ENCODE results near the gene FAM53C.

FAM53C gene

GRCh38 chr5:138351517-138351916 lies 13.5 kb downstream of the FAM53C start:
- H3K9ac ChIP-seq (ENCODE audit: low read length): no peak overlapping the region
- H3K4me1 ChIP-seq (ENCODE audit: control insufficient read depth, insufficient read depth, low read length): peaks cover 13% of the 10 kb centered on the region; the same call in 1 of the 2 replicates
- H3K9me3 ChIP-seq (ENCODE audit: control insufficient read depth, insufficient read depth, low read depth, low read length): peaks cover 4% of the 10 kb centered on the region; the same call in 1 of the 2 replicates
- no peak overlapping the region for H3K4me3 ChIP-seq (ENCODE audit: low read depth, low read length)
- H3K36me3 ChIP-seq (ENCODE audit: control insufficient read depth, insufficient read depth, low read length): peaks cover 38% of the 10 kb centered on the region
- no peak overlapping the region for H3K27ac ChIP-seq (ENCODE audit: low read depth, low read length)
- no peaks in the 10 kb centered on the region for H3K27me3 ChIP-seq (ENCODE audit: control insufficient read depth, insufficient read depth, low read length)

GRCh38 chr5:138352071-138352721 lies 14.1 kb downstream of the FAM53C start, which contains the start of gene KDM3B:
Gene KDM3B, plus strand, starts transcription at chr5:138352685. Its CDS starts 111 bp downstream, at chr5:138352796.
- H3K36me3 ChIP-seq (ENCODE audit: control insufficient read depth, insufficient read depth, low read length): peaks cover 31% of the 10 kb centered on the region
- H3K9me3 ChIP-seq (ENCODE audit: control insufficient read depth, insufficient read depth, low read depth, low read length): peaks cover 4% of the 10 kb centered on the region; the same call in 1 of the 2 replicates
- no peaks in the 10 kb centered on the region for H3K27me3 ChIP-seq (ENCODE audit: control insufficient read depth, insufficient read depth, low read length)
- peak within 1 kb of the TSS; percentile 98 for H3K4me3 ChIP-seq (ENCODE audit: low read depth, low read length)
- H3K9ac ChIP-seq (ENCODE audit: low read length): peak within 1 kb of the TSS; percentile 96
- H3K27ac ChIP-seq (ENCODE audit: low read depth, low read length): peak within 1 kb of the TSS; percentile 84
- peaks cover 13% of the 10 kb centered on the region; the same call in 1 of the 2 replicates for H3K4me1 ChIP-seq (ENCODE audit: control insufficient read depth, insufficient read depth, low read length)

- Histone ChIP-seq H3K4me1 (ENCODE audit: control insufficient read depth, insufficient read depth, low read length) (peaks cover 13% of the 10 kb centered on the region; the same call in 1 of the 2 replicates), H3K4me3 (ENCODE audit: low read depth, low read length) (peak overlapping the region; percentile 98), H3K27ac (ENCODE audit: low read depth, low read length) (peak overlapping the region; percentile 84), H3K9me3 (ENCODE audit: control insufficient read depth, insufficient read depth, low read depth, low read length) (peaks cover 4% of the 10 kb centered on the region; the same call in 1 of the 2 replicates), H3K27me3 (ENCODE audit: control insufficient read depth, insufficient read depth, low read length) (no peaks in the 10 kb centered on the region), H3K36me3 (ENCODE audit: control insufficient read depth, insufficient read depth, low read length) (peaks cover 23% of the 10 kb centered on the region), H3K9ac (ENCODE audit: low read length) (peak overlapping the region; percentile 96)
Observed at GRCh38 chr5:138352722-138353559, 14.9 kb downstream of the FAM53C start.

- H3K9me3 ChIP-seq (ENCODE audit: control insufficient read depth, insufficient read depth, low read depth, low read length): peaks cover 4% of the 10 kb centered on the region; the same call in 1 of the 2 replicates
- H3K4me1 ChIP-seq (ENCODE audit: control insufficient read depth, insufficient read depth, low read length): peaks cover 13% of the 10 kb centered on the region; the same call in 1 of the 2 replicates
- peak overlapping the region; percentile 98 for H3K4me3 ChIP-seq (ENCODE audit: low read depth, low read length)
- peak overlapping the region; percentile 84 for H3K27ac ChIP-seq (ENCODE audit: low read depth, low read length)
- H3K9ac ChIP-seq (ENCODE audit: low read length): peak overlapping the region; percentile 96
- no peaks in the 10 kb centered on the region for H3K27me3 ChIP-seq (ENCODE audit: control insufficient read depth, insufficient read depth, low read length)
- H3K36me3 ChIP-seq (ENCODE audit: control insufficient read depth, insufficient read depth, low read length): peaks cover 16% of the 10 kb centered on the region
Observed at GRCh38 chr5:138353560-138354080, 15.6 kb downstream of the FAM53C start.

GRCh38 chr5:138354387-138354786 lies 16.3 kb downstream of the FAM53C start:
- H3K27ac ChIP-seq (ENCODE audit: low read depth, low read length): no peak overlapping the region
- H3K9ac ChIP-seq (ENCODE audit: low read length): peak overlapping the region; percentile 43
- peaks cover 4% of the 10 kb centered on the region; the same call in 1 of the 2 replicates for H3K9me3 ChIP-seq (ENCODE audit: control insufficient read depth, insufficient read depth, low read depth, low read length)
- peak overlapping the region; percentile 98 for H3K4me3 ChIP-seq (ENCODE audit: low read depth, low read length)
- peaks cover 13% of the 10 kb centered on the region; the same call in 1 of the 2 replicates for H3K4me1 ChIP-seq (ENCODE audit: control insufficient read depth, insufficient read depth, low read length)
- no peaks in the 10 kb centered on the region for H3K27me3 ChIP-seq (ENCODE audit: control insufficient read depth, insufficient read depth, low read length)
- peaks cover 9% of the 10 kb centered on the region for H3K36me3 ChIP-seq (ENCODE audit: control insufficient read depth, insufficient read depth, low read length)

- Histone ChIP-seq H3K4me3 (ENCODE audit: low read depth, low read length) (peak overlapping the region; percentile 98), H3K27ac (ENCODE audit: low read depth, low read length) (no peak overlapping the region)
Observed at GRCh38 chr5:138354926-138355378, 16.9 kb downstream of the FAM53C start.

GRCh38 chr5:138359621-138360020 lies 21.6 kb downstream of the FAM53C start:
- Histone ChIP-seq H3K36me3 (ENCODE audit: control insufficient read depth, insufficient read depth, low read length) (no peaks in the 10 kb centered on the region), H3K27ac (ENCODE audit: low read depth, low read length) (no peak overlapping the region), H3K4me3 (ENCODE audit: low read depth, low read length) (no peak overlapping the region)

More at GRCh38 chr5:138354926-138355378, 16.9 kb downstream of the FAM53C start:
- no peaks in the 10 kb centered on the region for H3K27me3 ChIP-seq (ENCODE audit: control insufficient read depth, insufficient read depth, low read length)
- peaks cover 13% of the 10 kb centered on the region; the same call in 1 of the 2 replicates for H3K4me1 ChIP-seq (ENCODE audit: control insufficient read depth, insufficient read depth, low read length)
- H3K36me3 ChIP-seq (ENCODE audit: control insufficient read depth, insufficient read depth, low read length): peaks cover 4% of the 10 kb centered on the region
- H3K9ac ChIP-seq (ENCODE audit: low read length): no peak overlapping the region
- H3K9me3 ChIP-seq (ENCODE audit: control insufficient read depth, insufficient read depth, low read depth, low read length): peaks cover 4% of the 10 kb centered on the region; the same call in 1 of the 2 replicates

GRCh38 chr5:138360941-138361452 lies 22.9 kb downstream of the FAM53C start:
- Histone ChIP-seq H3K4me3 (ENCODE audit: low read depth, low read length) (no peak overlapping the region), H3K36me3 (ENCODE audit: control insufficient read depth, insufficient read depth, low read length) (no peaks in the 10 kb centered on the region), H3K27ac (ENCODE audit: low read depth, low read length) (no peak overlapping the region), H3K4me1 (ENCODE audit: control insufficient read depth, insufficient read depth, low read length) (no peaks in the 10 kb centered on the region; the same call in 1 of the 2 replicates), H3K27me3 (ENCODE audit: control insufficient read depth, insufficient read depth, low read length) (no peaks in the 10 kb centered on the region), H3K9me3 (ENCODE audit: control insufficient read depth, insufficient read depth, low read depth, low read length) (no peaks in the 10 kb centered on the region), H3K9ac (ENCODE audit: low read length) (no peak overlapping the region)

More at GRCh38 chr5:138359621-138360020, 21.6 kb downstream of the FAM53C start:
- Histone ChIP-seq H3K27me3 (ENCODE audit: control insufficient read depth, insufficient read depth, low read length) (no peaks in the 10 kb centered on the region), H3K4me1 (ENCODE audit: control insufficient read depth, insufficient read depth, low read length) (peaks cover 8% of the 10 kb centered on the region; the same call in 1 of the 2 replicates), H3K9me3 (ENCODE audit: control insufficient read depth, insufficient read depth, low read depth, low read length) (no peaks in the 10 kb centered on the region; the same call in 1 of the 2 replicates), H3K9ac (ENCODE audit: low read length) (no peak overlapping the region)

GRCh38 chr5:138364576-138364975 lies 26.5 kb downstream of the FAM53C start:
- no peaks in the 10 kb centered on the region; the same call in 1 of the 2 replicates for H3K4me1 ChIP-seq (ENCODE audit: control insufficient read depth, insufficient read depth, low read length)
- H3K27me3 ChIP-seq (ENCODE audit: control insufficient read depth, insufficient read depth, low read length): no peaks in the 10 kb centered on the region
- H3K9me3 ChIP-seq (ENCODE audit: control insufficient read depth, insufficient read depth, low read depth, low read length): no peaks in the 10 kb centered on the region
- H3K36me3 ChIP-seq (ENCODE audit: control insufficient read depth, insufficient read depth, low read length): no peaks in the 10 kb centered on the region
- H3K27ac ChIP-seq (ENCODE audit: low read depth, low read length): no peak overlapping the region
- no peak overlapping the region for H3K4me3 ChIP-seq (ENCODE audit: low read depth, low read length)
- no peak overlapping the region for H3K9ac ChIP-seq (ENCODE audit: low read length)

GRCh38 chr5:138366632-138367382 lies 28.7 kb downstream of the FAM53C start:
- no peaks in the 10 kb centered on the region for H3K27me3 ChIP-seq (ENCODE audit: control insufficient read depth, insufficient read depth, low read length)
- H3K9me3 ChIP-seq (ENCODE audit: control insufficient read depth, insufficient read depth, low read depth, low read length): no peaks in the 10 kb centered on the region
- H3K36me3 ChIP-seq (ENCODE audit: control insufficient read depth, insufficient read depth, low read length): no peaks in the 10 kb centered on the region
- no peak overlapping the region for H3K9ac ChIP-seq (ENCODE audit: low read length)
- no peak overlapping the region for H3K4me3 ChIP-seq (ENCODE audit: low read depth, low read length)
- H3K4me1 ChIP-seq (ENCODE audit: control insufficient read depth, insufficient read depth, low read length): no peaks in the 10 kb centered on the region; the same call in 1 of the 2 replicates
- no peak overlapping the region for H3K27ac ChIP-seq (ENCODE audit: low read depth, low read length)

Measured in HUES6 (cell line).